GM19351 (cell line): ENCODE data around the gene CFAP300.

ENCODE experiments used
- ATAC-seq: cut with Tn5 transposase; IDR thresholded peaks from one replicate; pipeline ENCODE4 v1.9.1; 2021; ENCODE audit warnings: mild to moderate bottlenecking, moderate library complexity; ENCODE audit not compliant: unreplicated experiment

The CFAP300 gene

GRCh38 chr11:102071497-102072472, 24.5 kb downstream of the CFAP300 start:
- no peak for ATAC-seq

- ATAC-seq: no peak
Measured at GRCh38 chr11:102073253-102073652, 26.0 kb downstream of the CFAP300 start.

GRCh38 chr11:102079625-102080024, 32.4 kb downstream of the CFAP300 start:
- no peak for ATAC-seq

GRCh38 chr11:102081313-102081712, 34.1 kb downstream of the CFAP300 start:
- ATAC-seq: no peak

GRCh38 chr11:102085864-102086551, 38.8 kb downstream of the CFAP300 start:
- no peak for ATAC-seq

- ATAC-seq: no peak
Measured at GRCh38 chr11:102097186-102097585, 49.9 kb downstream of the CFAP300 start.

GRCh38 chr11:102099755-102100154, 52.5 kb downstream of the CFAP300 start:
- no peak for ATAC-seq

- no peak for ATAC-seq
Measured at GRCh38 chr11:102108734-102109440, 61.6 kb downstream of the CFAP300 start.

GRCh38 chr11:102109896-102110760, 62.9 kb downstream of the CFAP300 start, which contains the start of gene YAP1:
Gene YAP1 (plus strand): TSS chr11:102110447. CDS start chr11:102110849, 402 bp downstream.
- ATAC-seq: peak; percentile 81

- ATAC-seq: peak; percentile 32
Measured at GRCh38 chr11:102110761-102111010, 63.4 kb downstream of the CFAP300 start.

- no peak for ATAC-seq
Measured at GRCh38 chr11:102111011-102111786, 64.0 kb downstream of the CFAP300 start.

- no peak for ATAC-seq
Measured at GRCh38 chr11:102111787-102112508, 64.7 kb downstream of the CFAP300 start.

- ATAC-seq: no peak
Measured at GRCh38 chr11:102112509-102112821, 65.2 kb downstream of the CFAP300 start.

GRCh38 chr11:102114032-102114431, 66.8 kb downstream of the CFAP300 start:
- no peak for ATAC-seq

- ATAC-seq: no peak
Measured at GRCh38 chr11:102115557-102115956, 68.3 kb downstream of the CFAP300 start.

GRCh38 chr11:102116453-102117205, 69.4 kb downstream of the CFAP300 start:
- ATAC-seq: no peak

- ATAC-seq: no peak
Measured at GRCh38 chr11:102117472-102118113, 70.4 kb downstream of the CFAP300 start.

GRCh38 chr11:102118937-102119336, 71.7 kb downstream of the CFAP300 start:
- no peak for ATAC-seq
